ENCODE measurements around the gene SBNO2. TPM values are rescaled to one million over a fixed set of nuclear protein-coding genes. Genes with fewer than 3 reads are reported as not detected.

SBNO2 gene
- polyA plus RNA-seq, 3 donors: 0.71 to 75.0 (median 2.6) TPM

DNA sequence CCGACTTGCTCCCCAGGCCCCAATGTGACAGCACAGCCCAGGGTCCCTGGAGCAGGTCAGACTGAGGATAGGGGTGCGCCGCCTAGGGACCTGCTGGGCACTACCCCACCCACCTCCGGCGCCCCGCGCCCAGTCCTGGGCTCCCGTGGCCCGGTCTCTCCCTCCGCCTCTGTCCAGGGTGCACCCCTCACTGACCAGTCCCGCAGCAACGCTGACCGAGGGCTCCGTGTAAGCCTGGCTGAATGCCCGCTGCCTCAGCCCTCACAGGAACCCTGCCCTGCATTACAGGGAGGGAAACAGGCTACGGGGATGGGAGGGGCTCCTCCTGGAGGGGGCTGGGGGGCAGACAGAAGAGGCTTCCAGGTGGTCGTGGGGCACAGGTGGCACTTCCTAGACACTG, 38.6 kb downstream of the SBNO2 start:
- DNase-seq: no peak
- H3K36me3 Mint-ChIP-seq: peaks cover 35 to 52% of the 10 kb centered on the region in 2 donors
- H3K27me3 Mint-ChIP-seq (ENCODE audit: low read depth in 3 of 3): peaks cover 0 to 3% (median 0%) of the 10 kb centered on the region in 3 donors
- Histone ChIP-seq H4K20me1 (ENCODE audit: insufficient read depth, low read length) (peaks cover 80% of the 10 kb centered on the region), H3K4me2 (replicated peaks; ENCODE audit: extremely low read depth, low read length, poor library complexity, severe bottlenecking) (no peak overlapping the region), H3K4me3 (replicated peaks in 1 of 3; ENCODE audit: low read depth in 2 of 3, low read length in 3 of 3) (no peak overlapping the region), H2AFZ (ENCODE audit: insufficient read depth, low read depth, low read length, poor library complexity, severe bottlenecking) (no peak overlapping the region), H3K36me3 (replicated peaks in 1 of 2; ENCODE audit: control insufficient read depth in 1 of 2, insufficient read depth in 2 of 2, low read length in 2 of 2) (peaks cover 26 to 46% of the 10 kb centered on the region in 2 donors), H3K4me1 (ENCODE audit: control insufficient read depth in 1 of 2, insufficient read depth in 2 of 2, low read length in 2 of 2) (peaks cover 37% of the 10 kb centered on the region in 2 donors), H3K9ac (ENCODE audit: insufficient read depth, low read length, poor library complexity, severe bottlenecking) (no peak overlapping the region), H3K9me3 (replicated peaks in 1 of 2; ENCODE audit: control insufficient read depth in 1 of 2, insufficient read depth in 1 of 2, low read length in 2 of 2) (peaks cover 0 to 4% of the 10 kb centered on the region in 2 donors), H3K79me2 (ENCODE audit: insufficient read depth, low read length) (peaks cover 62% of the 10 kb centered on the region), H3K27ac (ENCODE audit: low read depth in 1 of 2, low read length in 2 of 2) (no peak overlapping the region), H3K27me3 (ENCODE audit: control insufficient read depth in 2 of 2, insufficient read depth in 2 of 2, low read length in 2 of 2) (no peaks in the 10 kb centered on the region)
- H3K4me3 Mint-ChIP-seq: no peak overlapping the region
- H3K27ac Mint-ChIP-seq: peak overlapping the region in 1 of 7 donors; percentile 26
- 82% methylated on average over 10 of the region's 17 CpGs for WGBS (ENCODE audit: insufficient coverage)
- intact Hi-C loops (cut with micrococcal nuclease): no loop called here
- peaks cover 0 to 5% (median 2%) of the 10 kb centered on the region in 7 donors for H3K9me3 Mint-ChIP-seq
- peaks cover 33% of the 10 kb centered on the region for H3K4me1 Mint-ChIP-seq
- TF ChIP-seq, protein P1, sequence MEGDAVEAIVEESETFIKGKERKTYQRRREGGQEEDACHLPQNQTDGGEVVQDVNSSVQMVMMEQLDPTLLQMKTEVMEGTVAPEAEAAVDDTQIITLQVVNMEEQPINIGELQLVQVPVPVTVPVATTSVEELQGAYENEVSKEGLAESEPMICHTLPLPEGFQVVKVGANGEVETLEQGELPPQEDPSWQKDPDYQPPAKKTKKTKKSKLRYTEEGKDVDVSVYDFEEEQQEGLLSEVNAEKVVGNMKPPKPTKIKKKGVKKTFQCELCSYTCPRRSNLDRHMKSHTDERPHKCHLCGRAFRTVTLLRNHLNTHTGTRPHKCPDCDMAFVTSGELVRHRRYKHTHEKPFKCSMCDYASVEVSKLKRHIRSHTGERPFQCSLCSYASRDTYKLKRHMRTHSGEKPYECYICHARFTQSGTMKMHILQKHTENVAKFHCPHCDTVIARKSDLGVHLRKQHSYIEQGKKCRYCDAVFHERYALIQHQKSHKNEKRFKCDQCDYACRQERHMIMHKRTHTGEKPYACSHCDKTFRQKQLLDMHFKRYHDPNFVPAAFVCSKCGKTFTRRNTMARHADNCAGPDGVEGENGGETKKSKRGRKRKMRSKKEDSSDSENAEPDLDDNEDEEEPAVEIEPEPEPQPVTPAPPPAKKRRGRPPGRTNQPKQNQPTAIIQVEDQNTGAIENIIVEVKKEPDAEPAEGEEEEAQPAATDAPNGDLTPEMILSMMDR (IDR thresholded peaks at IDR 0.05): no peak

DNA sequence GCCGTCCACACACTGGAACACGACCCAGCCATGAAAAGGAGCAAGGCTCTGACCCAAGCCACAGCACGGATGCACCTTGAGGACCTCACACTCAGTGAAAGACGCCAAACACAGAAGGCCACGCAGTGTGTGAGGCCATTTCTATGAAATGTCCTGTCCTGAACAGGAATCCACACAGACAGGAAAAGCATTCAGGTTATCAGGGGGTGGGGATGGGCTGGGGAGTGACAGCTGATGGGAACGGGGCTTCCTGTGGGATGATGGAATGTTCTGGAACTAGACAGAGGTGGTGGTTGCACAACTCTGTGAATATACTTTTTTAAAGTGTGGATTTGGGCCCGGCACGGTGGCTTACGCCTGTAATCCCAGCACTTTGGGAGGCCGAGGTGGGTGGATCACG, 39.6 kb downstream of the SBNO2 start:
- H3K27ac ChIP-seq (ENCODE audit: low read depth in 1 of 2, low read length in 2 of 2): peak overlapping the region in 1 of 2 donors; percentile 91
- peaks cover 80% of the 10 kb centered on the region for H4K20me1 ChIP-seq (ENCODE audit: insufficient read depth, low read length)
- H3K9me3 Mint-ChIP-seq: peaks cover 0 to 5% (median 2%) of the 10 kb centered on the region in 7 donors
- intact Hi-C loops (cut with micrococcal nuclease): loop anchor here in 1 of 2 donors (5.0 kb wide), 1 partner anchor 38 kb away; the partner anchor contains the start of gene SBNO2
- H3K4me3 ChIP-seq (replicated peaks in 1 of 3; ENCODE audit: low read depth in 2 of 3, low read length in 3 of 3): no peak overlapping the region
- peaks cover 0 to 3% (median 0%) of the 10 kb centered on the region in 3 donors for H3K27me3 Mint-ChIP-seq (ENCODE audit: low read depth in 3 of 3)
- H3K9ac ChIP-seq (ENCODE audit: insufficient read depth, low read length, poor library complexity, severe bottlenecking): no peak overlapping the region
- peaks cover 38 to 44% of the 10 kb centered on the region in 2 donors for H3K4me1 ChIP-seq (ENCODE audit: control insufficient read depth in 1 of 2, insufficient read depth in 2 of 2, low read length in 2 of 2)
- H3K36me3 ChIP-seq (replicated peaks in 1 of 2; ENCODE audit: control insufficient read depth in 1 of 2, insufficient read depth in 2 of 2, low read length in 2 of 2): peaks cover 32 to 47% of the 10 kb centered on the region in 2 donors
- H3K36me3 Mint-ChIP-seq: peaks cover 34 to 52% of the 10 kb centered on the region in 2 donors
- H3K4me2 ChIP-seq (replicated peaks; ENCODE audit: extremely low read depth, low read length, poor library complexity, severe bottlenecking): no peak overlapping the region
- peak overlapping the region in 2 of 7 donors; percentile 89 to 94 for H3K27ac Mint-ChIP-seq
- H2AFZ ChIP-seq (ENCODE audit: insufficient read depth, low read depth, low read length, poor library complexity, severe bottlenecking): no peak overlapping the region
- peaks cover 72% of the 10 kb centered on the region for H3K79me2 ChIP-seq (ENCODE audit: insufficient read depth, low read length)
- peaks cover 39% of the 10 kb centered on the region for H3K4me1 Mint-ChIP-seq
- H3K4me3 Mint-ChIP-seq: no peak overlapping the region
- H3K9me3 ChIP-seq (replicated peaks in 1 of 2; ENCODE audit: control insufficient read depth in 1 of 2, insufficient read depth in 1 of 2, low read length in 2 of 2): peaks cover 0 to 4% of the 10 kb centered on the region in 2 donors
- no peaks in the 10 kb centered on the region for H3K27me3 ChIP-seq (ENCODE audit: control insufficient read depth in 2 of 2, insufficient read depth in 2 of 2, low read length in 2 of 2)
- TF ChIP-seq, protein P1 (IDR thresholded peaks at IDR 0.05): no peak
- WGBS (ENCODE audit: insufficient coverage): 100% methylated on average over 5 of the region's 11 CpGs
- no peak for DNase-seq
